ENCODE results near the gene HPGDS.

DNA sequence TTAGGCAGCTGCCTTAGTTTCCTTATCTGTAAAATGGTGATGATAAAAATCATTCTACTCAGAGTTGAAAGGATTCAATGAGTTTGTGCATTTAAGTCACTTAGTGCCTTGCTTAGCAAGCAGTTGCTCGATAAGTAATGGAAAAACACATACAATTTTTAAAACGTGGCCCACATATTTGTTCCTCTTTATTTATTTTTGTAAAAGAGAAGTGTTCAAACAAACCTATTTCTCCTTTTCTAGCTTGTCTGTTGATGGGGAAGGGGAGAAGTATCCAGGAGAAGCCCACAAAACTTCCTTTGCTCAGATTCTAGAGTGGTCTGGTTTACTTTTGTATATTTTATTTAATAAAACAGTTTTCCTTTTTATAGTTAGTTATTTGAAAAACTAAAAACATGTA, 3.3 kb upstream of the HPGDS start:
- TF ChIP-seq, protein P1, sequence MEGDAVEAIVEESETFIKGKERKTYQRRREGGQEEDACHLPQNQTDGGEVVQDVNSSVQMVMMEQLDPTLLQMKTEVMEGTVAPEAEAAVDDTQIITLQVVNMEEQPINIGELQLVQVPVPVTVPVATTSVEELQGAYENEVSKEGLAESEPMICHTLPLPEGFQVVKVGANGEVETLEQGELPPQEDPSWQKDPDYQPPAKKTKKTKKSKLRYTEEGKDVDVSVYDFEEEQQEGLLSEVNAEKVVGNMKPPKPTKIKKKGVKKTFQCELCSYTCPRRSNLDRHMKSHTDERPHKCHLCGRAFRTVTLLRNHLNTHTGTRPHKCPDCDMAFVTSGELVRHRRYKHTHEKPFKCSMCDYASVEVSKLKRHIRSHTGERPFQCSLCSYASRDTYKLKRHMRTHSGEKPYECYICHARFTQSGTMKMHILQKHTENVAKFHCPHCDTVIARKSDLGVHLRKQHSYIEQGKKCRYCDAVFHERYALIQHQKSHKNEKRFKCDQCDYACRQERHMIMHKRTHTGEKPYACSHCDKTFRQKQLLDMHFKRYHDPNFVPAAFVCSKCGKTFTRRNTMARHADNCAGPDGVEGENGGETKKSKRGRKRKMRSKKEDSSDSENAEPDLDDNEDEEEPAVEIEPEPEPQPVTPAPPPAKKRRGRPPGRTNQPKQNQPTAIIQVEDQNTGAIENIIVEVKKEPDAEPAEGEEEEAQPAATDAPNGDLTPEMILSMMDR (IDR thresholded peaks at IDR 0.05; ENCODE audit: low read length), result no peak
- TF ChIP-seq EZH2 (IDR thresholded peaks at IDR 0.05; ENCODE audit: borderline replicate concordance, low read length), result no peak
